GM23248 (cell line): Measurements from ENCODE around the gene PTCH2. TPM values are rescaled to one million over a fixed set of nuclear protein-coding genes. Genes with fewer than 3 reads are reported as not detected.

Source experiments
- DNase-seq: peaks from one replicate; pipeline ENCODE4 v3.0.0-alpha.2; 2015
- H2AFZ ChIP-seq: fragments of 200-600 bp; sonication (generic); 2 replicates; pipeline ENCODE4 v1.6.1; 2016; ENCODE audit warnings: antibody characterized with exemption
- H3F3A ChIP-seq: fragments of 200-600 bp; sonication (generic); 2 replicates; pipeline ENCODE4 v1.6.1; 2016; ENCODE audit warnings: mild to moderate bottlenecking, antibody characterized with exemption, mixed run types; ENCODE audit not compliant: insufficient read depth
- H3K27ac ChIP-seq: fragments of 200-600 bp; sonication (generic); 2 replicates; pipeline ENCODE4 v1.5.1; 2016; ENCODE audit warnings: mild to moderate bottlenecking
- H3K27me3 ChIP-seq: fragments of 200-600 bp; sonication (generic); replicated peaks from 2 replicates; pipeline ENCODE4 v1.6.1; 2016; ENCODE audit warnings: mild to moderate bottlenecking; ENCODE audit not compliant: insufficient read depth
- H3K36me3 ChIP-seq: fragments of 200-600 bp; sonication (generic); 2 replicates; pipeline ENCODE4 v1.6.1; 2016; ENCODE audit warnings: low read depth, mild to moderate bottlenecking
- H3K4me1 ChIP-seq: fragments of 200-600 bp; sonication (generic); 2 replicates; pipeline ENCODE4 v1.6.1; 2016; ENCODE audit warnings: mild to moderate bottlenecking; ENCODE audit not compliant: insufficient read depth
- H3K4me2 ChIP-seq: fragments of 200-600 bp; sonication (generic); one replicate; pipeline ENCODE4 v1.6.1; 2016; ENCODE audit warnings: mild to moderate bottlenecking; ENCODE audit not compliant: unreplicated experiment
- H3K4me3 ChIP-seq: fragments of 200-600 bp; sonication (generic); 2 replicates; pipeline ENCODE4 v1.5.1; 2016; ENCODE audit warnings: mild to moderate bottlenecking
- H3K79me2 ChIP-seq: fragments of 200-600 bp; sonication (generic); 2 replicates; pipeline ENCODE4 v1.6.1; 2016; ENCODE audit warnings: mild to moderate bottlenecking; ENCODE audit not compliant: insufficient read depth
- H3K9ac ChIP-seq: fragments of 200-600 bp; sonication (generic); 2 replicates; pipeline ENCODE4 v1.6.1; 2016; ENCODE audit warnings: mild to moderate bottlenecking
- H3K9me2 ChIP-seq: fragments of 200-600 bp; sonication (generic); 2 replicates; pipeline ENCODE4 v1.6.1; 2016; ENCODE audit warnings: mixed run types, mild to moderate bottlenecking, moderate library complexity; ENCODE audit not compliant: insufficient read depth
- H3K9me3 ChIP-seq: fragments of 200-600 bp; sonication (generic); one replicate; pipeline ENCODE4 v1.6.1; 2017; ENCODE audit warnings: low read depth
- H4K20me1 ChIP-seq: fragments of 200-600 bp; sonication (generic); 2 replicates; pipeline ENCODE4 v1.6.0; 2016; ENCODE audit not compliant: insufficient read depth
- EZH2 ChIP-seq: fragments of 200-600 bp; sonication (generic); IDR thresholded peaks from 2 replicates; pipeline ENCODE4 v1.6.1; 2018; ENCODE audit warnings: antibody characterized with exemption, mild to moderate bottlenecking; ENCODE audit not compliant: insufficient read depth, poor library complexity, severe bottlenecking
- EZH2phosphoT487 ChIP-seq: fragments of 200-600 bp; sonication (generic); IDR thresholded peaks from 2 replicates; pipeline ENCODE4 v1.6.1; 2018; ENCODE audit warnings: antibody characterized with exemption, moderate library complexity, mild to moderate bottlenecking, low read depth; ENCODE audit not compliant: insufficient read depth
- WGBS, 2 experiments: methylation state at CpG; one replicate each; pipeline ENCODE4 v1.1.6; 2015 to 2017; ENCODE audit warnings: low lambda C conversion rate in 2 of 2, low coverage in 1 of 2; ENCODE audit errors: missing lambda C conversion rate in 2 of 2; 5-methylcytosine and 5-hydroxymethylcytosine counted together
- in situ Hi-C: fragments of 300-500 bp; cut with MboI; formaldehyde crosslinking; loops from 2 replicates; pipeline ENCODE4 v1.15.0; 2020
- polyA plus RNA-seq: library from polyadenylated mRNA; unstranded; fragments of >200 nt; fragmentation: Nextera tagmentation; extraction: Ambion mirVana; gene quantifications from 2 replicates; pipeline ENCODE4 v1.2.1, GENCODE V29; 2016
- total RNA-seq: library from RNA; depleted of rRNA; stranded (reverse); fragments of >200 nt; shearing (Covaris generic); gene quantifications from 2 replicates; pipeline ENCODE4 v1.2.3, GENCODE V29; 2014

Gene PTCH2
- total and polyA plus RNA-seq, 2 experiments from 2014 or later: 0.05 to 0.11 TPM

- peaks cover 62% of the 10 kb centered on the region for H3K4me1 ChIP-seq
- no peaks in the 10 kb centered on the region for H3K27me3 ChIP-seq
- H3K79me2 ChIP-seq: peaks cover 42% of the 10 kb centered on the region
- no peaks in the 10 kb centered on the region for H3K9me2 ChIP-seq
- peak overlapping the region; percentile 92 for H3K4me2 ChIP-seq
- peak overlapping the region; percentile 97 for H3K9ac ChIP-seq
- H3F3A ChIP-seq: peaks cover 67% of the 10 kb centered on the region
- peak overlapping the region; percentile 100 for H3K27ac ChIP-seq
- no peak for TF ChIP-seq EZH2phosphoT487
- TF ChIP-seq EZH2: no peak
- H4K20me1 ChIP-seq: no peaks in the 10 kb centered on the region
- H3K4me3 ChIP-seq: peak overlapping the region; percentile 72
- in situ Hi-C loops: no loop called here
- WGBS, 2 experiments: 4% methylated on average over 6 of the region's 6 CpGs
- DNase-seq: peak; percentile 92
- peaks cover 5% of the 10 kb centered on the region; the same call in 1 of the 2 replicates for H3K36me3 ChIP-seq
- H2AFZ ChIP-seq: no peak overlapping the region
- H3K9me3 ChIP-seq: no peaks in the 10 kb centered on the region
Measured at GRCh38 chr1:44808938-44809917, 33.8 kb downstream of the PTCH2 start.

DNA sequence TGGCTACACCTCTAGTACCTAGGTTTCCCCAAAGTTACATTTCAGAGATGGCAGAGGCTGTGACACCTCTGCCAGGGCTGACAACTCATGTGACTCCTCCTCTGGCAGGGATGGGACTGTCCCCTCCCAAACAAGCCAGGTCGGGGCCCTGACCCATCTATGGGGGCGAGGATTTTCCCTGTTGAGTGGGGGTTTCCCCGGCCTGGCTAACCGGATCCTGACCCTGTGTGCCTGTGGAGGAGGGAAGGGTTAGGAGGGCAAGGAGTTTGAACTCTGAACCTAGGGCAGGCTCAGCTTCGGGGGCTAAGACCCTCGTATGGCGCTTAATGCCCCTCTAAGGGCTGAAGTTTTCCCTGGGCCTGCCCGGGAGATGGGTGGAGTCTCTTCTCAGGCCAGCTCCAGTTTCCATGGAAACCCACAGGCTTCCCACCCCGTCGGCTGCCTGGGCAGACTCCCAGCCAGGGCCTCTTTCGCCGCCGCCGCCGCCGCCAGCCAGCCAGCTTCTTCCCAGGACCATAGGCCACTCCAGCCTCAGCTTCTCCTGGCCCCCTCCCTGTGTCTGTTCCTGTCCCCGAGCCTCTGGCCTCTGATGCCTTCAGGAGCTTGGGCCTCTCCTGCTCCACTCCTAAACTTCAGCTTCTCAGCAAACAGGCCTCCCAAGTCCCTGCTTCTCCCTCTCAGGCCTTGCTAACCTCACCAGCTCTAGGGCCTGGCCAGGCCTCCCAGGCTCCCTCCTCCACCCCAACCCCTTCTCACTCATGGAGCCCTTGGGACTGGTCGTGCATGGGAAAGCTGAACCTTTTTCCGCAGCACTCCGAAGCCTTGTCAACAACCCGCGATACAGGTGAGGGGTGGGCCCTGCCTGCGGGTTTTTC lies 34.8 kb downstream of the PTCH2 start, which contains the start of gene BTBD19:
Gene BTBD19, plus strand, starts transcription at position 461 of the 875 bp plus-strand sequence. Its CDS starts 298 bp downstream, at position 759.
- Histone ChIP-seq H2AFZ (no peak within 1 kb of the TSS), H4K20me1 (no peaks in the 10 kb centered on the region), H3K27ac (peak within 1 kb of the TSS; percentile 100), H3K4me3 (peak within 1 kb of the TSS; percentile 72), H3K36me3 (peaks cover 11% of the 10 kb centered on the region; the same call in 1 of the 2 replicates), H3K9ac (peak within 1 kb of the TSS; percentile 97), H3K9me2 (no peaks in the 10 kb centered on the region), H3K79me2 (peaks cover 51% of the 10 kb centered on the region), H3F3A (peaks cover 71% of the 10 kb centered on the region), H3K4me2 (peak within 1 kb of the TSS; percentile 92), H3K4me1 (peaks cover 62% of the 10 kb centered on the region), H3K9me3 (no peaks in the 10 kb centered on the region), H3K27me3 (no peaks in the 10 kb centered on the region)
- DNase-seq: peak; percentile 98
- 9 to 11% methylated on average over 23 of the region's 23 CpGs for WGBS, 2 experiments
- TF ChIP-seq EZH2phosphoT487 (no peak), EZH2 (no peak)
- in situ Hi-C loops: no loop called here

- in situ Hi-C loops: no loop called here
- 0 to 1% methylated on average over 16 of the region's 16 CpGs for WGBS, 2 experiments
- H3K4me3 ChIP-seq: peak overlapping the region; percentile 72
Measured at GRCh38 chr1:44807364-44808062, 35.5 kb downstream of the PTCH2 start.

More at GRCh38 chr1:44807364-44808062, 35.5 kb downstream of the PTCH2 start:
- Histone ChIP-seq H3K9me2 (no peaks in the 10 kb centered on the region), H3K27me3 (no peaks in the 10 kb centered on the region), H3K27ac (peak overlapping the region; percentile 100), H3K9me3 (no peaks in the 10 kb centered on the region), H4K20me1 (no peaks in the 10 kb centered on the region), H3K79me2 (peaks cover 59% of the 10 kb centered on the region), H3F3A (peaks cover 75% of the 10 kb centered on the region), H3K4me1 (peaks cover 70% of the 10 kb centered on the region), H2AFZ (no peak overlapping the region), H3K36me3 (peaks cover 16% of the 10 kb centered on the region; the same call in 1 of the 2 replicates), H3K4me2 (peak overlapping the region; percentile 92), H3K9ac (peak overlapping the region; percentile 97)
- TF ChIP-seq EZH2 (no peak), EZH2phosphoT487 (no peak)
- peak; percentile 100 for DNase-seq
